ENCODE results near the gene SH3BGRL.

Gene SH3BGRL

DNA sequence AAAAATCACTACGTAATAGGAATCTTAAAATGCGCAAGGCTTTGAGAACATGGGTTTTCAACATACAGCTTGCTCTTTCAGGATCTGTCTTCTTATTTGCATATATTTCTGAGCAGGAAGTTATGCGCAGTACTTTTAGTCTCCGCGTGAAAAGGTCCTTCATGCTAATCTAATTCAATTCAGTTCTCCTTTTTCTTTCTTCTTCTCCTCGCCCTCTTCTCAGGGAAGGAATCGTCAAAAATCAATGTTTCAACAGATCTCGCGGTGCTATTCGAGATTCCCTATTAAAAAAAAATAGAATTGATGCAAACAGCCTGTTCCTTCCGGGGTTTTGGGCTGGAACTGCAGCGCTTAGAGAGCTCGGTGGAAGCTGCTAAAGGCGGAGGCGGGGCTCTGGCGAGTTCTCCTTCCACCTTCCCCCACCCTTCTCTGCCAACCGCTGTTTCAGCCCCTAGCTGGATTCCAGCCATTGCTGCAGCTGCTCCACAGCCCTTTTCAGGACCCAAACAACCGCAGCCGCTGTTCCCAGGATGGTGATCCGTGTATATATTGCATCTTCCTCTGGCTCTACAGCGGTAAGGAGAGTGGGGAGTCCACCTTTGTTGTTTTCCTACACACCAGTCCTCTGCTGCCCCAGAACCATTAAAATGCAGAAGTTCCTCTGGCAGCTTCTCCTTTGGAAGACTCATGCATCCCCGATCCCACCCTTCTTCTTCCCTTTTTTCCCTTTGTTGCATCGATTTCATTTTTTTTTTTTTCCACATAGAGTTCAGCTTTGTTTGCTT is at the start of gene SH3BGRL, which contains the start of gene HMGN5:
SH3BGRL (plus strand) TSS at position 432 of the 785 bp plus-strand sequence; CDS start at position 531, 99 bp downstream.
HMGN5 (minus strand) TSS at position 243 of the 785 bp plus-strand sequence. CDS start 80,364 bp downstream, outside the sequence.
- H3K4me3 ChIP-seq (ENCODE audit: control insufficient read depth, low read depth, low read length): peak within 1 kb of the TSS; percentile 71
- TF ChIP-seq, protein P1, sequence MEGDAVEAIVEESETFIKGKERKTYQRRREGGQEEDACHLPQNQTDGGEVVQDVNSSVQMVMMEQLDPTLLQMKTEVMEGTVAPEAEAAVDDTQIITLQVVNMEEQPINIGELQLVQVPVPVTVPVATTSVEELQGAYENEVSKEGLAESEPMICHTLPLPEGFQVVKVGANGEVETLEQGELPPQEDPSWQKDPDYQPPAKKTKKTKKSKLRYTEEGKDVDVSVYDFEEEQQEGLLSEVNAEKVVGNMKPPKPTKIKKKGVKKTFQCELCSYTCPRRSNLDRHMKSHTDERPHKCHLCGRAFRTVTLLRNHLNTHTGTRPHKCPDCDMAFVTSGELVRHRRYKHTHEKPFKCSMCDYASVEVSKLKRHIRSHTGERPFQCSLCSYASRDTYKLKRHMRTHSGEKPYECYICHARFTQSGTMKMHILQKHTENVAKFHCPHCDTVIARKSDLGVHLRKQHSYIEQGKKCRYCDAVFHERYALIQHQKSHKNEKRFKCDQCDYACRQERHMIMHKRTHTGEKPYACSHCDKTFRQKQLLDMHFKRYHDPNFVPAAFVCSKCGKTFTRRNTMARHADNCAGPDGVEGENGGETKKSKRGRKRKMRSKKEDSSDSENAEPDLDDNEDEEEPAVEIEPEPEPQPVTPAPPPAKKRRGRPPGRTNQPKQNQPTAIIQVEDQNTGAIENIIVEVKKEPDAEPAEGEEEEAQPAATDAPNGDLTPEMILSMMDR (conservative IDR thresholded peaks at IDR 0.05; ENCODE audit: control insufficient read depth, insufficient read depth, low read depth, low read length): no peak
- peak; percentile 88 for DNase-seq (ENCODE audit: low read depth)

DNA sequence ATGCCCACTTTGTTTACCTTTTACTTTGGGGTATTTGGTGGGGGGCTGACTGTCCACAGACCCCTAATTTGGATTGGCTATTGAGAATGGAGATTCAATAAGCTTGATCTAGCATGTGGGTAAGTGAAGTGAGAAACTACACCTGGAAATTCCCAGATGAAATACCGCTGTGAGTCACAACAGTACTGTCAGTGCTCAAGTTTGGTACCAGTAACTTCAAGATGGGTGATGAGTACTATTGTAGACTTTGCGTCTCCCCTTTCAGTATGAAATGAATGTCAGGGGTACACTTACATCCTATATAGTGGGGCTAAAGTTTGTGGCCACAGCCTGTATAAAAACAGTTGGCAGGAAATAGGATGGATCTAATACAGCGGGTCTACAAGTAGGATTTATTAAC is 33.5 kb upstream of the SH3BGRL start:
- TF ChIP-seq, protein P1 (conservative IDR thresholded peaks at IDR 0.05; ENCODE audit: control insufficient read depth, insufficient read depth, low read depth, low read length): no peak
- H3K4me3 ChIP-seq (ENCODE audit: control insufficient read depth, low read depth, low read length): no peak overlapping the region
- no peak for DNase-seq (ENCODE audit: low read depth)

DNA sequence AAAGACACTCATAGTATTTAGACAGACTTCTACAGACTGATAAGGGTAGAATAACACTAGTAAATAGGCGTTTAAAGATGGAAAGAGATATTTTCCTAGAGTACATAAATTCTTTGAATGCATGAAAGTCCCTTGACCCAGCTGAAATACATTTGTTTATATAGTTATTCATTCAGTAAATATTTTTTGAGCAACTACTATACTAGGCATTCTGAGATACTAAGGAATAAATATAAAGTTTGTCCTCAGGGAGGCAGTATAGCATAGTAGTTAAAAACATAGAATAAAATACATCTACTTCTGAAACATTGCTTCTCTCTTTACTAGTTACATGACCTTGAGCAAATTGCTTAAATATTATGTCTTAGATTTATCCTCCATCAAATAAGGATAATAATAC is 27.6 kb upstream of the SH3BGRL start:
- H3K4me3 ChIP-seq (ENCODE audit: control insufficient read depth, low read depth, low read length): no peak overlapping the region
- TF ChIP-seq, protein P1 (conservative IDR thresholded peaks at IDR 0.05; ENCODE audit: control insufficient read depth, insufficient read depth, low read depth, low read length): peak; percentile 7
- DNase-seq (ENCODE audit: low read depth): peak; percentile 32

DNA sequence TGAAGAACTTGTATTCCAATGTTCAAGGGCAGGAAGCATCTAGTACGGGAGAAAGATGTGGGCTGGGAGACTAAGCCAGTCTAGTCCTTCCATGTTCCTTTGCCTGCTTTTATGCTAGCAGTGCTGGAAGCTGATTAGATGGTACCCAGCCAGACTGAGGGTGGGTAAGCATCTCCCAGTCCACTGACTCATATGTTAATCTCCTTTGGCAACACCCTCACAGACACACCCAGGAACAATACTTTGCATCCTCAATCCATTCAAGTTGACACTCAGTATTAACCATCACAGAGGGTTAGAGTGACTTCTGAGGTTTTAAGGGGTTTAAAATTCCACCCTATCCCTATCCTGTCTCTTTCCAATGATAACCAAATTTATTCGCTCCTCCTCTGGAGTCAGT is 6.6 kb upstream of the SH3BGRL start:
- TF ChIP-seq, protein P1 (conservative IDR thresholded peaks at IDR 0.05; ENCODE audit: control insufficient read depth, insufficient read depth, low read depth, low read length): no peak
- DNase-seq (ENCODE audit: low read depth): no peak
- no peak overlapping the region for H3K4me3 ChIP-seq (ENCODE audit: control insufficient read depth, low read depth, low read length)

DNA sequence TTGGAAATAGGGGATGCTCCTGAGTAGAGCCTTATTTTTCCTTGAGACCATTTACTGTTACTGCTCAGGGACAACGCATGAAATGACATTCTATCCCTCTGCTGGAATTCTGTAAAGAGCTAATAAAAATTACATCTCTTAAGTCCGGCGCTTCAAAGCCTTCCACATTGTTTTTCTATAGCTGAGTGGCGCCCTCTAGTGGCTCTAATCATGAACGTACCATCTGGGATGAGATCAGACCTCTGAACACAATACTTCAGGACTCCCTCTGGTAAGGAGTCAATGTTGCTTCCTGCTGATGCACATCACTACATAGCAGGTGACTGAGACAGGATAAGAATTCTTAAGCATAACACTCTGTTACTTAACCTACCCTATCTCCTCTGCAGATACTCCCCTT is 6.2 kb upstream of the SH3BGRL start:
- TF ChIP-seq, protein P1 (conservative IDR thresholded peaks at IDR 0.05; ENCODE audit: control insufficient read depth, insufficient read depth, low read depth, low read length): peak; percentile 70
- peak; percentile 63 for DNase-seq (ENCODE audit: low read depth)
- no peak overlapping the region for H3K4me3 ChIP-seq (ENCODE audit: control insufficient read depth, low read depth, low read length)

DNA sequence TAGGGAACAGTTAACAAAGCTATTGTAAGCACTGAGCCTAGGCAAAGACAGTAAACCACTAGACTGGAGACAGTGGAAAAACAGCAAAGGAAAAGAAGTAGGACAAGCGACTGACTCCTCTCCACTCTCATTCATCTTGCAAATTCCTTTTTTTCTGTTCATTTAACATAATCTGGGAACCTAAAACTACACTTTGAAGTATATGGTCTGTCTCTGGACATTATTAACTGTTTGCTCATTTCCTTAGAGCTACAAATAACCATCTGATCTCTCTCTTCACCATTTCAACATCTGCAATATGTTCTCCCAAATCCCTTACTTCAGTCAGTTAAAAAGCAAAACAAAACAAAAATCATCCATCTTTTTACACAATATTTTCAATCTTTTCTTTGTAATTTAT is 831 bp upstream of the SH3BGRL start:
- TF ChIP-seq, protein P1 (conservative IDR thresholded peaks at IDR 0.05; ENCODE audit: control insufficient read depth, insufficient read depth, low read depth, low read length): no peak
- peak overlapping the region; percentile 71 for H3K4me3 ChIP-seq (ENCODE audit: control insufficient read depth, low read depth, low read length)
- DNase-seq (ENCODE audit: low read depth): peak; percentile 22
